GM19455 (cell line): Measurements from ENCODE around the gene ZNF17.
A peak's percentile ranks its signal among the peaks of the same experiment; 100 is the strongest.

Experiments used
- ATAC-seq: cut with Tn5 transposase; IDR thresholded peaks from one replicate; pipeline ENCODE4 v1.9.1; 2021; ENCODE audit not compliant: unreplicated experiment

Gene ZNF17

GRCh38 chr19:57421037-57421436 lies 10.1 kb downstream of the ZNF17 start:
- ATAC-seq: no peak

- no peak for ATAC-seq
Observed at GRCh38 chr19:57434386-57435061, 23.6 kb downstream of the ZNF17 start.

GRCh38 chr19:57435062-57435978 lies 24.4 kb downstream of the ZNF17 start, which contains the start of gene ZNF749:
Gene ZNF749, plus strand, starts transcription at chr19:57435325. Its CDS starts 254 bp downstream, at chr19:57435579.
- peak; percentile 93 for ATAC-seq

- ATAC-seq: no peak
Observed at GRCh38 chr19:57436417-57436816, 25.5 kb downstream of the ZNF17 start.

- no peak for ATAC-seq
Observed at GRCh38 chr19:57437931-57438330, 27.0 kb downstream of the ZNF17 start.

GRCh38 chr19:57438925-57439324 lies 28.0 kb downstream of the ZNF17 start:
- ATAC-seq: no peak

- ATAC-seq: no peak
Observed at GRCh38 chr19:57441979-57442752, 31.2 kb downstream of the ZNF17 start.

GRCh38 chr19:57443121-57443696 lies 32.2 kb downstream of the ZNF17 start:
- ATAC-seq: no peak

- ATAC-seq: no peak
Observed at GRCh38 chr19:57452307-57452706, 41.3 kb downstream of the ZNF17 start.

- ATAC-seq: no peak
Observed at GRCh38 chr19:57465680-57466381, 54.9 kb downstream of the ZNF17 start.

GRCh38 chr19:57466489-57466888 lies 55.5 kb downstream of the ZNF17 start:
- no peak for ATAC-seq
